Hepatocyte (in vitro differentiated cells): ENCODE data around the gene SRP14. TPM values are rescaled to one million over a fixed set of nuclear protein-coding genes. Genes with fewer than 3 reads are reported as not detected.

Source experiments
- polyA plus RNA-seq: library from polyadenylated mRNA; unstranded; fragments of >200 nt; fragmentation: Nextera tagmentation; extraction: Ambion mirVana; gene quantifications from 2 replicates; pipeline ENCODE4 v1.2.1, GENCODE V29; 2016
- total RNA-seq: library from RNA; depleted of rRNA; stranded (reverse); fragments of >200 nt; gene quantifications from 2 replicates; pipeline ENCODE4 v1.2.3, GENCODE V29; 2014

The SRP14 gene
- total and polyA plus RNA-seq, 2 experiments from 2014 or later, result 219 to 827 TPM

Other genes with a start within 250 kb of the SRP14 start
- gene GPR176, start 118.9 kb downstream of the SRP14 start, total RNA-seq, result 5.3 and 7.0 TPM in 2 replicates
- gene GPR176, start 118.9 kb downstream of the SRP14 start, polyA plus RNA-seq, result 2.7 and 2.9 TPM in 2 replicates
- 36.4 and 38.2 TPM in 2 replicates for gene EIF2AK4, start 105.1 kb downstream of the SRP14 start, total RNA-seq
- gene EIF2AK4, start 105.1 kb downstream of the SRP14 start, polyA plus RNA-seq, result 45.9 and 50.7 TPM in 2 replicates
- gene BMF, start 69.7 kb upstream of the SRP14 start, total RNA-seq, result 33.9 and 41.8 TPM in 2 replicates
- gene BMF, start 69.7 kb upstream of the SRP14 start, polyA plus RNA-seq, result 13.8 and 15.9 TPM in 2 replicates
- gene BUB1B, start 121.9 kb upstream of the SRP14 start, total RNA-seq, result 7.6 and 11.9 TPM in 2 replicates
- gene BUB1B, start 121.9 kb upstream of the SRP14 start, polyA plus RNA-seq, result 5.3 and 10.7 TPM in 2 replicates
- 2.6 and 6.1 TPM in 2 replicates for gene PAK6, start 199.9 kb upstream of the SRP14 start, total RNA-seq
- gene PAK6, start 199.9 kb upstream of the SRP14 start, polyA plus RNA-seq, result 2.7 and 8.2 TPM in 2 replicates
- 0.30 TPM in 1 of 2 replicates, not detected in the other for gene ANKRD63, start 243.9 kb upstream of the SRP14 start, total RNA-seq
- 0.47 and 1.2 TPM in 2 replicates for gene ANKRD63, start 243.9 kb upstream of the SRP14 start, polyA plus RNA-seq